Measurements from ENCODE around the gene GNA14. TPM values are rescaled to one million over a fixed set of nuclear protein-coding genes. Genes with fewer than 3 reads are reported as not detected.

The GNA14 gene
- total and polyA plus RNA-seq, 2 of the 8 experiments (the other 6 are each of a cell fraction or from before 2014, with no cell fraction given) = 3.4 to 6.3 TPM

- no peak for FAIRE-seq
Measured at GRCh38 chr9:77497322-77498198, 150.6 kb downstream of the GNA14 start.

More at GRCh38 chr9:77497322-77498198, 150.6 kb downstream of the GNA14 start:
- ChIA-PET POLR2A (ENCODE audit: partially characterized antibody) (no interaction called here), CTCF (ENCODE audit: partially characterized antibody) (interaction anchor here (0.8 to 2.4 kb wide), 7 partner anchors 9 to 543 kb away, joined by 3 to 13 read pairs (median 4); partner anchors contain the start of gene GNA14)
- Histone ChIP-seq H3K9ac (replicated peaks in 1 of 4; ENCODE audit: extremely low read depth in 1 of 4, low read depth in 3 of 4, low read length in 3 of 4) (no peak overlapping the region), H2BK120ac (replicated peaks; ENCODE audit: low read depth, low read length) (no peak overlapping the region), H2BK20ac (ENCODE audit: low read length) (no peak overlapping the region), H3K23ac (ENCODE audit: insufficient read length) (no peak overlapping the region), H2BK12ac (ENCODE audit: low read depth, low read length) (no peak overlapping the region), H3K18ac (ENCODE audit: extremely low read depth, low read length) (no peak overlapping the region), H4K20me1 (replicated peaks in 1 of 2; ENCODE audit: control insufficient read depth in 1 of 2, insufficient read depth in 2 of 2, low read length in 2 of 2) (no peaks in the 10 kb centered on the region), H3K4me2 (ENCODE audit: insufficient read depth in 1 of 2, low read depth in 2 of 2, low read length in 2 of 2) (no peak overlapping the region), H3K23me2 (ENCODE audit: low read depth, low read length) (no peaks in the 10 kb centered on the region), H3K56ac (replicated peaks; ENCODE audit: insufficient read length, low read depth, low read length) (no peak overlapping the region), H3K27ac (ENCODE audit: low read depth, low read length) (no peak overlapping the region), H3K4ac (replicated peaks; ENCODE audit: insufficient read length, low read depth, low read length) (no peak overlapping the region), H3K4me1 (replicated peaks in 1 of 4; ENCODE audit: control insufficient read depth in 3 of 4, insufficient read depth in 4 of 4, low read length in 3 of 4) (no peaks in the 10 kb centered on the region; a peak in 2 of 7 replicates), H4K5ac (ENCODE audit: insufficient read length, low read depth, low read length) (no peak overlapping the region), H3K79me1 (ENCODE audit: low read depth, low read length) (no peaks in the 10 kb centered on the region), H3K27me3 (replicated peaks in 1 of 4; ENCODE audit: control insufficient read depth in 3 of 4, extremely low read depth in 1 of 4, insufficient read depth in 3 of 4, low read length in 3 of 4) (no peaks in the 10 kb centered on the region), H4K91ac (replicated peaks; ENCODE audit: insufficient read length, low read length) (no peak overlapping the region), H2AK5ac (ENCODE audit: low read depth, low read length) (no peak overlapping the region), H3K9me3 (ENCODE audit: insufficient read depth in 2 of 2, low read depth in 1 of 2, low read length in 1 of 2) (no peaks in the 10 kb centered on the region), H2AFZ (ENCODE audit: low read length) (no peak overlapping the region), H3K79me2 (ENCODE audit: control insufficient read depth in 1 of 2, insufficient read depth in 2 of 2, low read length in 2 of 2) (no peaks in the 10 kb centered on the region), H3K36me3 (ENCODE audit: control insufficient read depth in 2 of 4, insufficient read depth in 4 of 4, low read length in 3 of 4) (no peaks in the 10 kb centered on the region), H4K8ac (ENCODE audit: extremely low read depth, insufficient read depth, low read length) (no peak overlapping the region), H3K4me3 (ENCODE audit: extremely low read depth in 1 of 4, insufficient read depth in 2 of 4, low read depth in 3 of 4, low read length in 4 of 4) (no peak overlapping the region), H2BK5ac (ENCODE audit: low read depth, low read length) (no peak overlapping the region), H3K14ac (ENCODE audit: insufficient read length) (no peak overlapping the region), H2BK15ac (ENCODE audit: low read length) (no peak overlapping the region)
- DNase-seq (ENCODE audit: low read depth in 1 of 2, low spot score in 2 of 2) = no peak
- TF ChIP-seq, protein P1, sequence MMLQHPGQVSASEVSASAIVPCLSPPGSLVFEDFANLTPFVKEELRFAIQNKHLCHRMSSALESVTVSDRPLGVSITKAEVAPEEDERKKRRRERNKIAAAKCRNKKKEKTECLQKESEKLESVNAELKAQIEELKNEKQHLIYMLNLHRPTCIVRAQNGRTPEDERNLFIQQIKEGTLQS (IDR thresholded peaks at IDR 0.05; ENCODE audit: insufficient read depth, low read depth, low read length) = no peak
- TF ChIP-seq TAF7 (optimal IDR thresholded peaks at IDR 0.05; ENCODE audit: borderline replicate concordance, low read depth, low read length) (no peak), EGR1 (IDR thresholded peaks at IDR 0.05; ENCODE audit: borderline replicate concordance, low read depth, low read length) (no peak), SAP30 (IDR thresholded peaks at IDR 0.05; ENCODE audit: insufficient read depth, insufficient replicate concordance, low read length) (no peak), TEAD4 (IDR thresholded peaks at IDR 0.05; ENCODE audit: low read depth, low read length) (no peak)
- WGBS, 2 experiments (ENCODE audit: extremely low coverage in 1 of 2, insufficient coverage in 1 of 2, insufficient read length in 1 of 2, insufficient replicate concordance in 2 of 2, low coverage in 1 of 2, low lambda C conversion rate in 2 of 2, missing lambda C conversion rate in 1 of 2) = 88% methylated on average over 6 of the region's 6 CpGs; no CpG with 5 or more reads in 1 of the 2 experiments

Data from H1 (cell line).